Sigmoid colon (tissue), 4 donors: ENCODE measurements around the gene SLC36A4.
"Not testable (repeated sequence)": the region's sequence is repeated elsewhere in the genome, so short reads cannot be mapped to it uniquely, and the experiment has no call there.

ENCODE experiments used
- POLR2AphosphoS5 ChIP-seq, 4 donors: sonication (generic); formaldehyde crosslinking; IDR thresholded peaks; one replicate each; pipeline ENCODE4 v1.6.1; 2017; ENCODE audit warnings: antibody characterized with exemption in 4 of 4
- TF ChIP-seq, protein P1 (sequence below), 4 experiments: fragments of 450-650 bp in 3 of 4; fragments of 200-600 bp in 1 of 4; IDR thresholded peaks; one replicate each; pipeline ENCODE4 v1.5.1; 2016 to 2019; ENCODE audit warnings: antibody characterized with exemption in 4 of 4, mild to moderate bottlenecking in 3 of 4, moderate library complexity in 2 of 4

DNA sequence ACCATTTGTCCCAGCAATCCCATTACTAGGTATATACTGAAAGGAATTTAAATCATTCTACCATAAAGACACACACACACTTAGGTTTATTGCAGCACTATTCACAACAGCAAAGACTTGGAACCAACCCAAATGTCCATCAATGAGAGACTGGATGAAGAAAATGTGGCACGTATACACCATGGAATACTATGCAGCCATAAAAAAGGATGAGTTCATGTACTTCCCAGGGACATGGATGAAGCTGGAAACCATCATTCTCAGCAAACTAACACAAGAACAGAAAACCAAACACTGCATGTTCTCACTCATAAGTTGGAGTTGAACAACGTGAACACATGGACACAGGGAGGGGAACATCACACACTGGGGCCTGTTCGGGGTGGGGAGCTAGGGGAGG, 49.0 kb upstream of the SLC36A4 start:
- TF ChIP-seq, protein P1, sequence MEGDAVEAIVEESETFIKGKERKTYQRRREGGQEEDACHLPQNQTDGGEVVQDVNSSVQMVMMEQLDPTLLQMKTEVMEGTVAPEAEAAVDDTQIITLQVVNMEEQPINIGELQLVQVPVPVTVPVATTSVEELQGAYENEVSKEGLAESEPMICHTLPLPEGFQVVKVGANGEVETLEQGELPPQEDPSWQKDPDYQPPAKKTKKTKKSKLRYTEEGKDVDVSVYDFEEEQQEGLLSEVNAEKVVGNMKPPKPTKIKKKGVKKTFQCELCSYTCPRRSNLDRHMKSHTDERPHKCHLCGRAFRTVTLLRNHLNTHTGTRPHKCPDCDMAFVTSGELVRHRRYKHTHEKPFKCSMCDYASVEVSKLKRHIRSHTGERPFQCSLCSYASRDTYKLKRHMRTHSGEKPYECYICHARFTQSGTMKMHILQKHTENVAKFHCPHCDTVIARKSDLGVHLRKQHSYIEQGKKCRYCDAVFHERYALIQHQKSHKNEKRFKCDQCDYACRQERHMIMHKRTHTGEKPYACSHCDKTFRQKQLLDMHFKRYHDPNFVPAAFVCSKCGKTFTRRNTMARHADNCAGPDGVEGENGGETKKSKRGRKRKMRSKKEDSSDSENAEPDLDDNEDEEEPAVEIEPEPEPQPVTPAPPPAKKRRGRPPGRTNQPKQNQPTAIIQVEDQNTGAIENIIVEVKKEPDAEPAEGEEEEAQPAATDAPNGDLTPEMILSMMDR (IDR thresholded peaks at IDR 0.05), result not testable (repeated sequence)
- not testable (repeated sequence) for TF ChIP-seq POLR2AphosphoS5 (IDR thresholded peaks at IDR 0.05)
